DND-41 (cell line): ENCODE results near the gene NUBPL.

Experiments used
- ATAC-seq: fragments of 200-7000 bp; cut with Tn5 transposase; 3 replicates; pipeline ENCODE4 v1.9.1; 2021; ENCODE audit warnings: low read depth; ENCODE audit not compliant: insufficient read depth
- DNase-seq: peaks from one replicate; pipeline ENCODE4 v3.0.0-alpha.2; 2020
- H2AFZ ChIP-seq: 2 replicates; pipeline ENCODE4 v1.6.0; 2012; ENCODE audit warnings: low read depth, low read length
- H3K27ac ChIP-seq: 2 replicates; pipeline ENCODE4 v1.5.1; 2012; ENCODE audit warnings: low read length, inconsistent platforms
- H3K27me3 ChIP-seq: fragments of 200-600 bp; sonication (generic); 2 replicates; pipeline ENCODE4 v1.6.0; 2012; ENCODE audit warnings: low read length, mild to moderate bottlenecking, inconsistent platforms; ENCODE audit not compliant: insufficient read depth, poor library complexity
- H3K36me3 ChIP-seq: 2 replicates; pipeline ENCODE4 v1.5.1; 2012; ENCODE audit warnings: low read length, inconsistent platforms; ENCODE audit not compliant: insufficient read depth
- H3K4me1 ChIP-seq: 2 replicates; pipeline ENCODE4 v1.5.1; 2012; ENCODE audit warnings: mild to moderate bottlenecking, low read length; ENCODE audit not compliant: insufficient read depth
- H3K4me2 ChIP-seq: 2 replicates; pipeline ENCODE4 v1.6.0; 2012; ENCODE audit warnings: mild to moderate bottlenecking, moderate library complexity, low read length, inconsistent platforms; ENCODE audit not compliant: insufficient read depth
- H3K4me3 ChIP-seq, 2 experiments: fragments of 200-600 bp in 1 of 2; shearing (Covaris generic) in 1 of 2; 2 replicates each; pipeline ENCODE4 v1.5.1; 2012 to 2016; ENCODE audit warnings: inconsistent platforms in 2 of 2, low read length in 2 of 2, mild to moderate bottlenecking in 2 of 2, low read depth in 1 of 2, moderate library complexity in 1 of 2
- H3K79me2 ChIP-seq: 2 replicates; pipeline ENCODE4 v1.6.0; 2012; ENCODE audit warnings: low read length, inconsistent platforms; ENCODE audit not compliant: insufficient read depth
- H3K9ac ChIP-seq: 2 replicates; pipeline ENCODE4 v1.6.0; 2012; ENCODE audit warnings: low read depth, mild to moderate bottlenecking, inconsistent platforms, low read length, moderate library complexity
- H3K9me3 ChIP-seq: 2 replicates; pipeline ENCODE4 v1.5.1; 2012; ENCODE audit warnings: low read length, moderate library complexity, mild to moderate bottlenecking, inconsistent platforms; ENCODE audit not compliant: insufficient read depth, severe bottlenecking
- H4K20me1 ChIP-seq: 2 replicates; pipeline ENCODE4 v1.6.0; 2012; ENCODE audit warnings: low read length; ENCODE audit not compliant: insufficient read depth
- CTCF ChIP-seq: IDR thresholded peaks from 2 replicates; pipeline ENCODE4 v1.5.1; 2012; ENCODE audit warnings: borderline replicate concordance, low read length, moderate library complexity, mild to moderate bottlenecking; ENCODE audit not compliant: poor library complexity, severe bottlenecking; ENCODE audit errors: extremely low read depth
- EZH2 ChIP-seq: IDR thresholded peaks from 3 replicates; pipeline ENCODE4 v1.6.1; 2012; ENCODE audit warnings: borderline replicate concordance, low read depth, mild to moderate bottlenecking, moderate library complexity, low read length, inconsistent platforms; ENCODE audit not compliant: severe bottlenecking

Gene NUBPL

GRCh38 chr14:31678421-31679249 lies 117.4 kb downstream of the NUBPL start:
- no peak for ATAC-seq
- H3K4me1 ChIP-seq = no peaks in the 10 kb centered on the region
- no peak for TF ChIP-seq CTCF
- TF ChIP-seq EZH2 = no peak

DNA sequence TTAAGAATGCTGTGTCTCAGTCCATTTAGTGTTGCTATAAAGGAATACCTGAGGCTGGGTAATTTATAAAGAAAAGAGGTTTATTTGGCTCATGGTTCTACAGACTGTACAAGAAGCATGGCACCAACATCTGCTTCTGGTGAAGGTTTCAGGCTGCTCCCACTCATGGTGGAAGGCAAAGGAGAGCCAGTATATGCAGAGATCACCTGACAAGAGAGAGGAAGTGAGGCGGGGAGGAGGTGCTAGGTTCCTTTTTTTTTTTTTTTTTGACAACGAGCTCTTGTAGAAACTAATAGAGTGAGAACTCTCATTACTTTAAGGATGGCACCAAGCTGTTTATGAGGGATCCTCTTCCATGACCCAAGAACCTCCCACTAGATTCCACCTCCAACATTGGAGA lies 121.6 kb downstream of the NUBPL start:
- no peak overlapping the region for H2AFZ ChIP-seq
- H3K9me3 ChIP-seq = no peaks in the 10 kb centered on the region
- no peaks in the 10 kb centered on the region for H3K36me3 ChIP-seq
- ATAC-seq (no peak), DNase-seq (no peak)
- TF ChIP-seq CTCF = no peak
- no peak for TF ChIP-seq EZH2
- H4K20me1 ChIP-seq = no peaks in the 10 kb centered on the region
- H3K27me3 ChIP-seq = no peaks in the 10 kb centered on the region
- no peak overlapping the region for H3K27ac ChIP-seq
- H3K4me1 ChIP-seq = no peaks in the 10 kb centered on the region
- no peak overlapping the region for H3K4me2 ChIP-seq
- no peaks in the 10 kb centered on the region for H3K79me2 ChIP-seq
- H3K4me3 ChIP-seq = no peak overlapping the region
- H3K9ac ChIP-seq = no peak overlapping the region

More at GRCh38 chr14:31678421-31679249, 117.4 kb downstream of the NUBPL start:
- Histone ChIP-seq H4K20me1 (no peaks in the 10 kb centered on the region), H3K9me3 (no peaks in the 10 kb centered on the region), H2AFZ (no peak overlapping the region), H3K27ac (no peak overlapping the region), H3K4me2 (no peak overlapping the region), H3K9ac (no peak overlapping the region), H3K79me2 (no peaks in the 10 kb centered on the region), H3K36me3 (no peaks in the 10 kb centered on the region), H3K27me3 (no peaks in the 10 kb centered on the region), H3K4me3 (no peak overlapping the region)
- no peak for DNase-seq

- no peak for DNase-seq
- no peak for ATAC-seq
- Histone ChIP-seq H3K9me3 (no peaks in the 10 kb centered on the region), H3K79me2 (no peaks in the 10 kb centered on the region), H3K27ac (no peak overlapping the region), H2AFZ (no peak overlapping the region), H3K4me1 (peaks cover 7% of the 10 kb centered on the region), H3K27me3 (no peaks in the 10 kb centered on the region), H3K4me2 (no peak overlapping the region), H3K9ac (no peak overlapping the region), H4K20me1 (no peaks in the 10 kb centered on the region), H3K4me3 (no peak overlapping the region), H3K36me3 (no peaks in the 10 kb centered on the region)
- TF ChIP-seq CTCF = no peak
- no peak for TF ChIP-seq EZH2
These were observed 126.5 kb downstream of the NUBPL start for GRCh38 chr14:31687726-31688125.
